Stomach (tissue), 4 donors: ENCODE results near the gene VWCE.
"Not testable (repeated sequence)": the region's sequence is repeated elsewhere in the genome, so short reads cannot be mapped to it uniquely, and the experiment has no call there.

ENCODE experiments used
- CTCF ChIP-seq, 7 experiments: fragments of 450-650 bp in 4 of 7; fragments of 200-600 bp in 3 of 7; sonication (generic) in 3 of 7; IDR thresholded peaks; one replicate each; pipeline ENCODE4 v1.5.1; 2016 to 2019; ENCODE audit warnings: antibody characterized with exemption in 7 of 7, control low read depth in 2 of 7, mild to moderate bottlenecking in 1 of 7
- EP300 ChIP-seq: sonication (generic); formaldehyde crosslinking; IDR thresholded peaks from one replicate; pipeline ENCODE4 v1.6.1; 2017; ENCODE audit warnings: antibody characterized with exemption
- POLR2A ChIP-seq, 4 donors: fragments of 450-650 bp; IDR thresholded peaks; one replicate each; pipeline ENCODE4 v1.6.1; 2016; ENCODE audit warnings: antibody characterized with exemption in 4 of 4, control low read depth in 2 of 4, mild to moderate bottlenecking in 1 of 4, moderate library complexity in 1 of 4
- POLR2AphosphoS5 ChIP-seq, 3 donors: sonication (generic); formaldehyde crosslinking; IDR thresholded peaks; one replicate each; pipeline ENCODE4 v1.6.1; 2016; ENCODE audit warnings: antibody characterized with exemption in 3 of 3

GRCh38 chr11:61231033-61231432, 64.1 kb downstream of the VWCE start:
- not testable (repeated sequence) for TF ChIP-seq CTCF (IDR thresholded peaks at IDR 0.05); POLR2AphosphoS5 (IDR thresholded peaks at IDR 0.05); POLR2A (IDR thresholded peaks at IDR 0.05); EP300
